GM21360 (cell line): ENCODE results near the gene GOLGA6A.

Experiments
- ATAC-seq: cut with Tn5 transposase; IDR thresholded peaks from one replicate; pipeline ENCODE4 v1.9.1; 2021; ENCODE audit warnings: mild to moderate bottlenecking, moderate library complexity; ENCODE audit not compliant: unreplicated experiment

Gene GOLGA6A

GRCh38 chr15:74037171-74038117 is 44.9 kb downstream of the GOLGA6A start:
- ATAC-seq: no peak

GRCh38 chr15:74036271-74037170 is 45.8 kb downstream of the GOLGA6A start:
- ATAC-seq: no peak

DNA sequence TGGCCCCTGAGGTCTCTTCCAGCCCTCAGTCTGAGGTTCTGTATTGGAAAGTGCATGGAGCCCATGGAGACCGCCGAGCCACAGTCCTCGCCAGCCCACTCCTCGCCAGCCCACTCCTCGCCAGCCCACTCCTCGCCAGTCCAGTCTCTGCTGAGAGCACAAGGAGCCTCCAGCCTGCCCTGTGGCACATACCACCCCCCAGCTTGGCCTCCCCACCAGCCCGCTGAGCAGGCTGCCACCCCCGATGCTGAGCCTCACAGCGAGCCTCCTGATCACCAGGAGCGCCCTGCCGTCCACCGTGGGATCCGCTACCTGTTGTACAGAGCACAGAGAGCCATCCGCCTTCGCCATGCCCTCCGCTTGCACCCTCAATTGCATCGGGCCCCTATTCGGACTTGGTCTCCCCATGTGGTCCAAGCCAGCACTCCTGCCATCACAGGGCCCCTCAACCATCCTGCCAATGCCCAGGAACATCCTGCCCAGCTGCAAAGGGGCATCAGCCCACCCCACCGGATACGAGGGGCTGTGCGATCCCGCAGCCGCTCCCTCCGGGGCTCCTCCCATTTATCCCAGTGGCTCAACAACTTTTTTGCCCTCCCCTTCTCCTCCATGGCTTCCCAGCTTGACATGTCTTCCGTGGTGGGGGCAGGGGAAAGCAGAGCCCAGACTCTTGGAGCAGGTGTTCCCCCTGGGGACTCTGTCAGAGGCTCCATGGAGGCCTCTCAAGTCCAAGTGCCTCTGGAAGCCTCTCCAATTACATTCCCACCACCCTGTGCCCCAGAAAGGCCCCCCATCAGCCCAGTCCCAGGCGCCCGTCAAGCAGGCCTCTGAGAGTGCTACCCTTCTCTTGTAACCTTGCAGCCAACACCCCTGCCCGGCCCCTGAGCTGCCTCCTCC is 47.0 kb downstream of the GOLGA6A start:
- no peak for ATAC-seq

- ATAC-seq: no peak
Observed at GRCh38 chr15:74034206-74034755, 48.1 kb downstream of the GOLGA6A start.

DNA sequence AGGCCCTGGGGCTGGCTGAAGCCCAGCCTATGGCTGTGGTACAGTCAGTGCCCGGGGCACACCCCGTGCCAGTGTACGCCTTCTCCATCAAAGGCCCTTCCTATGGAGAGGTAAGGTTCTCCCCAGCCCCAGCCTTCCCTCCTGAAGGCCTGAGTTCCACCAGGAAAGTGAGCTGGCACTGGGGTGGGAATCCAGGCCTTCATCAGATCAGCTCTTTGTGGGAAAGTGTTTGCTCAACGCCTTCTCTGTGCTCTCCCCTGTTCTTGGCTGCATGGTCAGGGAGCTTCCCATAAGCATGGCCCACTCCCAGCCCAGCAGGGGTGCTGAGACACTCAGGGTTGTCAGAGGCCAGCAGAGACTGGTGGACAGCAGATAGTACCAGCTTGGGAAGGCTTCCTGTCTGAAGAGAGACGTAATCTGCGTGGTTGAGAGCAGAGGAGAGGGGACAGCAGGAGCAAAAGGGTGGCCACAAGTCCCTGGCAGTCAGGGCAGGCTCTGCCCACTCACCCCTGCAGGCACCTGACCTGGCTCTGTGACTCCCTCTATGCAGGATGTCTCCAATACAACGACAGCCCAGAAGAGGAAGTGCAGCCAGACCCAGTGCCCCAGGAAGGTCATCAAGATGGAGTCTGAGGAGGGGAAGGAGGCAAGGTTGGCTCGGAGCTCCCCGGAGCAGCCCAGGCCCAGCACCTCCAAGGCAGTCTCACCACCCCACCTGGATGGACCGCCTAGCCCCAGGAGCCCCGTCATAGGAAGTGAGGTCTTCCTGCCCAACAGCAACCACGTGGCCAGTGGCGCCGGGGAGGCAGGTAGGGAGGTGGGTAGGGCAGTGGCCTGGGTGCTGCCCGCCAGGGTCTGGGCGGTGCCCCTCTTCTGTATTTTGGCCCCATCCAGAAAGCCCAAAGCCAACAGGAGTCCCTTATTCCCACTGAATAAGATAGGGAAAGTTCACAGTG is 49.5 kb downstream of the GOLGA6A start:
- no peak for ATAC-seq

GRCh38 chr15:74032046-74032445 is 50.3 kb downstream of the GOLGA6A start:
- ATAC-seq: no peak

GRCh38 chr15:74028646-74029045 is 53.7 kb downstream of the GOLGA6A start:
- ATAC-seq: no peak

GRCh38 chr15:74027688-74028087 is 54.7 kb downstream of the GOLGA6A start:
- ATAC-seq: no peak

DNA sequence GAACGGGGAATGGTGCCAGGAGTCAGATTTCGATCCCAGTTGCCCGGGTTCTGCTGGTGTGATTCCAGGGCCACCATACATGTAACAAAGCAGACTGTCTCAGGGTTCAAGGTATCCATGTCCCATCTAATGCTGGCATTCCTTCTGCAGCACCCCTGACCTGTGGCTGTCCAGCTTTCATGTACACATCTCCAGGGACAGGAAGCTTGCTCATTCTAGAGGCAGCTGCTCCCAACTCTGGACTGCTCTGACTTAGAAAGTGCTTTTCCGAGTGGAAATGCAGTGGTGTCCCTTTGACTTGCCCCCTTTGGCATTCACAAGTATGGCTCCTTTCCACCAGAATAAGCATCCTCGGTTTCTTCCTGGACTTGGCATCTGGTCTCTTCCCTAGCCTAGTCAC is 56.9 kb downstream of the GOLGA6A start:
- ATAC-seq: no peak

DNA sequence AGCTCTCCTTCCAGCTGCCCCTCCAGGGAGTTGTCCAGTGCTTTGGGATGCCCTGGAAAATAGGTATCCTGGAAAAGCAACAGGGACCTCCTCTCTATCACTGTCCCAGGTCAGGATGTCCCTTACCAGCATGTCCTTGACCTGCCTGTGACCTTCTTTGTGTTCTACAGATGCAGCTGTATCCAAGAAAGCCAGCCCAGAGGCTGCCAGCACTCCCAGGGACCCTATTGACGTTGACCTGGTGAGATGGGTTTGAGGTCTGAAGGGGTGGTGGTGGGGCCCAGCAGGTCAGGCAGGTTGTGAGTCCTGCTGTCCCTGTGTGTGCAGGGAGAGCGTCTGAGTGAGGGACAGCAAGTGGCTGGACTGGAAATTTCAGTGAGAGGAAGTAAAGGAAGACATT is 57.7 kb downstream of the GOLGA6A start:
- no peak for ATAC-seq

DNA sequence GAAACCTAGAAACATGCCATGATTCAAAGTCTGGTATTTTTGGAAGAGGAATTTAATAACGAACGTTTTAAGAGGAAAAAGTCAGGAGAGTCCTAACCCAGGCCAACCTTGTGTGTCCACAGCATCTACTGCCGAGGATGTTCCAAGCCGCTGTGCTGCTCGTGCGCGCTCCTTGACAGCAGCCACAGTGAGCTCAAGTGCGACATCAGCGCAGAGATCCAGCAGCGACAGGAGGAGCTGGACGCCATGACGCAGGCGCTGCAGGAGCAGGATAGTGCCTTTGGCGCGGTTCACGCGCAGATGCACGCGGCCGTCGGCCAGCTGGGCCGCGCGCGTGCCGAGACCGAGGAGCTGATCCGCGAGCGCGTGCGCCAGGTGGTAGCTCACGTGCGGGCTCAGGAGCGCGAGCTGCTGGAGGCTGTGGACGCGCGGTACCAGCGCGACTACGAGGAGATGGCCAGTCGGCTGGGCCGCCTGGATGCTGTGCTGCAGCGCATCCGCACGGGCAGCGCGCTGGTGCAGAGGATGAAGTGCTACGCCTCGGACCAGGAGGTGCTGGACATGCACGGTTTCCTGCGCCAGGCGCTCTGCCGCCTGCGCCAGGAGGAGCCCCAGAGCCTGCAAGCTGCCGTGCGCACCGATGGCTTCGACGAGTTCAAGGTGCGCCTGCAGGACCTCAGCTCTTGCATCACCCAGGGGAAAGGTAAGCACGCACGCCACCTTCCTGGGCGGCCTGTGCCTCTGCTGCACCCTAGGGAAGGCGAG is 59.5 kb downstream of the GOLGA6A start:
- no peak for ATAC-seq
